ENCODE data around the gene HIGD2A. TPM values are rescaled to one million over a fixed set of nuclear protein-coding genes. Genes with fewer than 3 reads are reported as not detected.

HIGD2A gene
- total RNA-seq, 1 donor from 2014 or later = 74.6 TPM

DNA sequence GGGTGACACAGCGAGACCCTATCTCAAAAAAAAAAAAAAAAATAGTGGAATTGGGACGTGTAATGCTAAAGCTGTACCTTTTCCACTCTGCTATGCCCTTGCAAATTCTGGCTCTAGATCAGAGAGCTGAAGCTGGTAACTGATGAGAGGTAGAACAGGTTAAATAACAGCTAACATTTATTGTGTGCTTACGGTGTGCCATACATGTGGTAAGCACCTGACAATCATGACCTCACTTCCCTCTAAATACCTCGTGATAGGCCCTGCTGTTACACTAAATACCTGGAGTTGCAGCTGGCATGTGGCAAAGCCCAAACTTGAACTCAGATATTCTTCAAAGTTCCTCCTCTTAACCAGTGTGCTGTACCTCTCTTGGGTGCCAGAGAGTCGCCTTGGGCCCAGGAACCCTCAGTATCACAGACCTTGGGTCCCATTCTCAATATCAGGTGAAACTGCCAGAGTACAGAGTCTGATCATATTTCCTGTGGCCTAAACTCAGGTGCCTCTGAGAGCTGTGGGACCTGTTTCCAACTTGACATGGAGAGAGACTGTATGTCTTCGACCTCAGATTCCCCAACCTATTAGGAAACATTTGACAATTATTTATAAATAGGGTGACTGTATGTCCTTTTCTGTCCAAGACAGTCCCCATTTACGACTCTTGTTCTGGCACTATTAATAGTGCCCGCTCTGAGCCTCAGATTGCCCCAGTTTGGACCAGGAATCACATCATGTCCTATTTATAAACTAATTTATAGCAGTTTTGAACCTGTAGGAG lies 18.4 kb upstream of the HIGD2A start:
- H3K36me3 Mint-ChIP-seq (ENCODE audit: low read depth) = peaks cover 22% of the 10 kb centered on the region
- TF ChIP-seq, protein P1, sequence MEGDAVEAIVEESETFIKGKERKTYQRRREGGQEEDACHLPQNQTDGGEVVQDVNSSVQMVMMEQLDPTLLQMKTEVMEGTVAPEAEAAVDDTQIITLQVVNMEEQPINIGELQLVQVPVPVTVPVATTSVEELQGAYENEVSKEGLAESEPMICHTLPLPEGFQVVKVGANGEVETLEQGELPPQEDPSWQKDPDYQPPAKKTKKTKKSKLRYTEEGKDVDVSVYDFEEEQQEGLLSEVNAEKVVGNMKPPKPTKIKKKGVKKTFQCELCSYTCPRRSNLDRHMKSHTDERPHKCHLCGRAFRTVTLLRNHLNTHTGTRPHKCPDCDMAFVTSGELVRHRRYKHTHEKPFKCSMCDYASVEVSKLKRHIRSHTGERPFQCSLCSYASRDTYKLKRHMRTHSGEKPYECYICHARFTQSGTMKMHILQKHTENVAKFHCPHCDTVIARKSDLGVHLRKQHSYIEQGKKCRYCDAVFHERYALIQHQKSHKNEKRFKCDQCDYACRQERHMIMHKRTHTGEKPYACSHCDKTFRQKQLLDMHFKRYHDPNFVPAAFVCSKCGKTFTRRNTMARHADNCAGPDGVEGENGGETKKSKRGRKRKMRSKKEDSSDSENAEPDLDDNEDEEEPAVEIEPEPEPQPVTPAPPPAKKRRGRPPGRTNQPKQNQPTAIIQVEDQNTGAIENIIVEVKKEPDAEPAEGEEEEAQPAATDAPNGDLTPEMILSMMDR (IDR thresholded peaks at IDR 0.05) = no peak
- peaks cover 19% of the 10 kb centered on the region for H3K4me1 Mint-ChIP-seq (ENCODE audit: low read depth)
- no peak overlapping the region for H3K27ac Mint-ChIP-seq (ENCODE audit: unreplicated experiment)
- no peaks in the 10 kb centered on the region for H3K27me3 Mint-ChIP-seq (ENCODE audit: low read depth)
- no peak for DNase-seq (ENCODE audit: low spot score)
- H3K9me3 Mint-ChIP-seq (ENCODE audit: low read depth) = no peaks in the 10 kb centered on the region
- H3K4me3 Mint-ChIP-seq (ENCODE audit: unreplicated experiment) = no peak overlapping the region

GRCh38 chr5:176371621-176372539 lies 16.7 kb upstream of the HIGD2A start:
- no peak overlapping the region for H3K27ac Mint-ChIP-seq (ENCODE audit: unreplicated experiment)
- H3K36me3 Mint-ChIP-seq (ENCODE audit: low read depth) = peaks cover 22% of the 10 kb centered on the region
- no peaks in the 10 kb centered on the region for H3K27me3 Mint-ChIP-seq (ENCODE audit: low read depth)
- no peak for DNase-seq (ENCODE audit: low spot score)
- H3K9me3 Mint-ChIP-seq (ENCODE audit: low read depth) = no peaks in the 10 kb centered on the region
- no peak overlapping the region for H3K4me3 Mint-ChIP-seq (ENCODE audit: unreplicated experiment)
- H3K4me1 Mint-ChIP-seq (ENCODE audit: low read depth) = peaks cover 11% of the 10 kb centered on the region
- TF ChIP-seq, protein P1 (IDR thresholded peaks at IDR 0.05) = no peak

DNA sequence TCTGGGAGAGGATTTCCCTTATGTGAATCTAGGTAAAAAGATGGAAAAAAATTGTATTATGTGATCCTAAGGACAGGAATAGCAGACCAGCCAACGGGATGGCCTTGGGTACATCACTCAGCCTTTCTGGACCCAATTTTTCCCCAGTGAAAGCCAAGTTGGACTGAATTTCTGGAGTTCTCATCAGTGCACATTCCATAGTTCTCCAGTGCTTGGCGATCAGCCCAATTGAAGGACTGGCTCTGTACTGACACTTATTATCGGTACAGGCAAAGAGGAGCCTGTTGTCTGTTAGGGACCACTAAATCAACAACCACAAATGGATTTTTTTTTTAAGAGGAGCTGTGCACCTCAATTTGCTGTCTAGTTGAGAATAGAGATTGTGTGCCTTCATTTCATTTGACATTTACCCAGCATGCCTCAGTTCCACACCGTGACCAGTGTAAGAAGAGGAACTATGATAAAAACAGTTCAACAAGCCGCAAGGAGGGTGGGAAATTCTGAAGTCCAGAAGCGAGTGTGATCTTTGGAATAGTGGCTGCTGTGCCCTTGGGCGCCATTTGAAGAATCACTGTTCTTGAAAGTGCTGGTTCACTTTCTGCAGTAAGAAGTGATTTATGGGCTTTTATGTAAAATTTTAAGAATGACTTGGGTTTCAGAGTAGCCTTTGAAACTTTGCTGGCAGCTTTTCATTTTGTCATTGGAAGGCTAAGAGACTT lies 15.3 kb upstream of the HIGD2A start:
- no peaks in the 10 kb centered on the region for H3K27me3 Mint-ChIP-seq (ENCODE audit: low read depth)
- peaks cover 12% of the 10 kb centered on the region for H3K36me3 Mint-ChIP-seq (ENCODE audit: low read depth)
- H3K27ac Mint-ChIP-seq (ENCODE audit: unreplicated experiment) = no peak overlapping the region
- no peak for DNase-seq (ENCODE audit: low spot score)
- H3K4me1 Mint-ChIP-seq (ENCODE audit: low read depth) = no peaks in the 10 kb centered on the region
- TF ChIP-seq, protein P1 (IDR thresholded peaks at IDR 0.05) = no peak
- H3K4me3 Mint-ChIP-seq (ENCODE audit: unreplicated experiment) = no peak overlapping the region
- no peaks in the 10 kb centered on the region for H3K9me3 Mint-ChIP-seq (ENCODE audit: low read depth)

DNA sequence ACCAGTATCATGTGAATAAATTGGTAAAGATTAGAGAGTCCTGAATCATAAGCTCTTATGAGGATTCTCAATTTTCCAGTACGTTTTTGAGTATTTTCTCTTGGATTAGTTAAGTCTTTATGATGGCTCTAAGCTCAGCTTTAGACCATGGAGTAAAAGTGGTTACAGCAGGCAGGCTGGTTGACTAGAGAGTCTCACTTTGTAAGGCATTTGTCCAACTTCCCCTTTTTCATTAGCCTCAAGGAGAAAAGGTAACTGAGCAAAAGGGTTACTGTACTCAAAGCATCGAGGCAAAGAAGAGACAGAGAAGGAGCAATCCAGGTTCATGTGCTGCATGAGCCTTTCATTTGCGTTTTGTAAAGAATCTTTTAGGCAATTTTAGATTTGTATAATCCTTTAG lies 8.7 kb upstream of the HIGD2A start:
- no peak overlapping the region for H3K27ac Mint-ChIP-seq (ENCODE audit: unreplicated experiment)
- TF ChIP-seq, protein P1 (IDR thresholded peaks at IDR 0.05) = no peak
- no peak for DNase-seq (ENCODE audit: low spot score)
- H3K4me1 Mint-ChIP-seq (ENCODE audit: low read depth) = no peaks in the 10 kb centered on the region
- peaks cover 7% of the 10 kb centered on the region for H3K36me3 Mint-ChIP-seq (ENCODE audit: low read depth)
- H3K27me3 Mint-ChIP-seq (ENCODE audit: low read depth) = no peaks in the 10 kb centered on the region
- no peaks in the 10 kb centered on the region for H3K9me3 Mint-ChIP-seq (ENCODE audit: low read depth)
- H3K4me3 Mint-ChIP-seq (ENCODE audit: unreplicated experiment) = no peak overlapping the region

DNA sequence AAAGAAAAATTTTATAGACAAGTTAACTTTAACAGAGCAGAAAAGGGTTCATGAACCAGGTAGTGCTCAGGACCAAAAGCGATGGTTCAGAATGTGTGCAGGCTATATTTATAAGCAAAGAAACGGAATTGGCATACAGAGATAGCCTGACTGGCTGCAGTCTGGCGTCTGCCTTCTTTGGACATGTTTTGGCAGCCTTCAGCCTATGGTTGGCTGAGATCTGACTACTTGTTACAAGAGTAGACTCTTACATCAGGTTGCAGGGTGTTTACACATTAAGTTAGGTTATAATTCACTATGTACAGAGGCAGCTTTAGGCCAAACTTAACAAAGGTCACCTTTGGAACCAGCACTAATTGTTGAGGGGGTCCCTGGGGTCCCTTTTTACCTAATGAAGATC lies 7.1 kb upstream of the HIGD2A start:
- Mint-ChIP-seq H3K36me3 (ENCODE audit: low read depth) (peaks cover 7% of the 10 kb centered on the region), H3K27ac (ENCODE audit: unreplicated experiment) (no peak overlapping the region), H3K4me1 (ENCODE audit: low read depth) (peaks cover 2% of the 10 kb centered on the region), H3K4me3 (ENCODE audit: unreplicated experiment) (no peak overlapping the region), H3K27me3 (ENCODE audit: low read depth) (no peaks in the 10 kb centered on the region), H3K9me3 (ENCODE audit: low read depth) (no peaks in the 10 kb centered on the region)
- DNase-seq (ENCODE audit: low spot score) = no peak
- TF ChIP-seq, protein P1 (IDR thresholded peaks at IDR 0.05) = no peak

All from chondrocyte (in vitro differentiated cells).